ENCODE measurements around the gene COLGALT1. TPM values are rescaled to one million over a fixed set of nuclear protein-coding genes. Genes with fewer than 3 reads are reported as not detected.

COLGALT1 gene
- total and polyA plus RNA-seq, 10 of the 15 experiments (the other 5 are each of a cell fraction or from before 2014, with no cell fraction given), result 1.2 to 78.8 (median 29.8) TPM

- Histone ChIP-seq H3K4me1 (ENCODE audit: control insufficient read depth, insufficient read depth, low read length) (peaks cover 50% of the 10 kb centered on the region), H4K20me1 (ENCODE audit: control insufficient read depth, insufficient read depth) (no peaks in the 10 kb centered on the region), H3K27ac (ENCODE audit: control insufficient read depth, insufficient read depth) (peak overlapping the region; percentile 22; the same call in 1 of the 2 replicates), H3K9me3 (replicated peaks; ENCODE audit: control insufficient read depth, insufficient read depth, low read length) (peaks cover 9% of the 10 kb centered on the region), H3K9ac (ENCODE audit: control insufficient read depth, insufficient read depth, low read length) (no peak overlapping the region), H3K27me3 (replicated peaks in 1 of 2; ENCODE audit: control insufficient read depth in 2 of 2, insufficient read depth in 2 of 2, low read length in 1 of 2) (no peaks in the 10 kb centered on the region), H2AFZ (ENCODE audit: control insufficient read depth, low read depth, low read length) (no peak overlapping the region), H3K4me3 (no peak overlapping the region), H3K4me2 (ENCODE audit: control insufficient read depth, insufficient read depth) (peak overlapping the region; percentile 62), H3K36me3 (ENCODE audit: control insufficient read depth in 2 of 2, insufficient read depth in 2 of 2, low read length in 1 of 2) (no peaks in the 10 kb centered on the region), H3K79me2 (ENCODE audit: control insufficient read depth, insufficient read depth, low read length) (no peaks in the 10 kb centered on the region)
- TF ChIP-seq, protein P1, sequence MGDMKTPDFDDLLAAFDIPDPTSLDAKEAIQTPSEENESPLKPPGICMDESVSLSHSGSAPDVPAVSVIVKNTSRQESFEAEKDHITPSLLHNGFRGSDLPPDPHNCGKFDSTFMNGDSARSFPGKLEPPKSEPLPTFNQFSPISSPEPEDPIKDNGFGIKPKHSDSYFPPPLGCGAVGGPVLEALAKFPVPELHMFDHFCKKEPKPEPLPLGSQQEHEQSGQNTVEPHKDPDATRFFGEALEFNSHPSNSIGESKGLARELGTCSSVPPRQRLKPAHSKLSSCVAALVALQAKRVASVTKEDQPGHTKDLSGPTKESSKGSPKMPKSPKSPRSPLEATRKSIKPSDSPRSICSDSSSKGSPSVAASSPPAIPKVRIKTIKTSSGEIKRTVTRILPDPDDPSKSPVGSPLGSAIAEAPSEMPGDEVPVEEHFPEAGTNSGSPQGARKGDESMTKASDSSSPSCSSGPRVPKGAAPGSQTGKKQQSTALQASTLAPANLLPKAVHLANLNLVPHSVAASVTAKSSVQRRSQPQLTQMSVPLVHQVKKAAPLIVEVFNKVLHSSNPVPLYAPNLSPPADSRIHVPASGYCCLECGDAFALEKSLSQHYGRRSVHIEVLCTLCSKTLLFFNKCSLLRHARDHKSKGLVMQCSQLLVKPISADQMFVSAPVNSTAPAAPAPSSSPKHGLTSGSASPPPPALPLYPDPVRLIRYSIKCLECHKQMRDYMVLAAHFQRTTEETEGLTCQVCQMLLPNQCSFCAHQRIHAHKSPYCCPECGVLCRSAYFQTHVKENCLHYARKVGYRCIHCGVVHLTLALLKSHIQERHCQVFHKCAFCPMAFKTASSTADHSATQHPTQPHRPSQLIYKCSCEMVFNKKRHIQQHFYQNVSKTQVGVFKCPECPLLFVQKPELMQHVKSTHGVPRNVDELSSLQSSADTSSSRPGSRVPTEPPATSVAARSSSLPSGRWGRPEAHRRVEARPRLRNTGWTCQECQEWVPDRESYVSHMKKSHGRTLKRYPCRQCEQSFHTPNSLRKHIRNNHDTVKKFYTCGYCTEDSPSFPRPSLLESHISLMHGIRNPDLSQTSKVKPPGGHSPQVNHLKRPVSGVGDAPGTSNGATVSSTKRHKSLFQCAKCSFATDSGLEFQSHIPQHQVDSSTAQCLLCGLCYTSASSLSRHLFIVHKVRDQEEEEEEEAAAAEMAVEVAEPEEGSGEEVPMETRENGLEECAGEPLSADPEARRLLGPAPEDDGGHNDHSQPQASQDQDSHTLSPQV (IDR thresholded peaks at IDR 0.05), result no peak
- TF ChIP-seq, protein P2, sequence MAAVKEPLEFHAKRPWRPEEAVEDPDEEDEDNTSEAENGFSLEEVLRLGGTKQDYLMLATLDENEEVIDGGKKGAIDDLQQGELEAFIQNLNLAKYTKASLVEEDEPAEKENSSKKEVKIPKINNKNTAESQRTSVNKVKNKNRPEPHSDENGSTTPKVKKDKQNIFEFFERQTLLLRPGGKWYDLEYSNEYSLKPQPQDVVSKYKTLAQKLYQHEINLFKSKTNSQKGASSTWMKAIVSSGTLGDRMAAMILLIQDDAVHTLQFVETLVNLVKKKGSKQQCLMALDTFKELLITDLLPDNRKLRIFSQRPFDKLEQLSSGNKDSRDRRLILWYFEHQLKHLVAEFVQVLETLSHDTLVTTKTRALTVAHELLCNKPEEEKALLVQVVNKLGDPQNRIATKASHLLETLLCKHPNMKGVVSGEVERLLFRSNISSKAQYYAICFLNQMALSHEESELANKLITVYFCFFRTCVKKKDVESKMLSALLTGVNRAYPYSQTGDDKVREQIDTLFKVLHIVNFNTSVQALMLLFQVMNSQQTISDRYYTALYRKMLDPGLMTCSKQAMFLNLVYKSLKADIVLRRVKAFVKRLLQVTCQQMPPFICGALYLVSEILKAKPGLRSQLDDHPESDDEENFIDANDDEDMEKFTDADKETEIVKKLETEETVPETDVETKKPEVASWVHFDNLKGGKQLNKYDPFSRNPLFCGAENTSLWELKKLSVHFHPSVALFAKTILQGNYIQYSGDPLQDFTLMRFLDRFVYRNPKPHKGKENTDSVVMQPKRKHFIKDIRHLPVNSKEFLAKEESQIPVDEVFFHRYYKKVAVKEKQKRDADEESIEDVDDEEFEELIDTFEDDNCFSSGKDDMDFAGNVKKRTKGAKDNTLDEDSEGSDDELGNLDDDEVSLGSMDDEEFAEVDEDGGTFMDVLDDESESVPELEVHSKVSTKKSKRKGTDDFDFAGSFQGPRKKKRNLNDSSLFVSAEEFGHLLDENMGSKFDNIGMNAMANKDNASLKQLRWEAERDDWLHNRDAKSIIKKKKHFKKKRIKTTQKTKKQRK (IDR thresholded peaks at IDR 0.05; ENCODE audit: low read depth, low read length), result 0 out of 2 replicates have a peak, but pooled peaks have one; percentile 15
- TF ChIP-seq TARDBP (IDR thresholded peaks at IDR 0.05; ENCODE audit: borderline replicate concordance), result no peak
- no peak for TF ChIP-seq SPI1 (IDR thresholded peaks at IDR 0.05; ENCODE audit: borderline replicate concordance, insufficient read depth, low read depth, low read length)
- TF ChIP-seq CBX5 (IDR thresholded peaks at IDR 0.05; ENCODE audit: low read depth), result 0 out of 2 replicates have a peak, but pooled peaks have one; percentile 26
- TF ChIP-seq, protein P3, sequence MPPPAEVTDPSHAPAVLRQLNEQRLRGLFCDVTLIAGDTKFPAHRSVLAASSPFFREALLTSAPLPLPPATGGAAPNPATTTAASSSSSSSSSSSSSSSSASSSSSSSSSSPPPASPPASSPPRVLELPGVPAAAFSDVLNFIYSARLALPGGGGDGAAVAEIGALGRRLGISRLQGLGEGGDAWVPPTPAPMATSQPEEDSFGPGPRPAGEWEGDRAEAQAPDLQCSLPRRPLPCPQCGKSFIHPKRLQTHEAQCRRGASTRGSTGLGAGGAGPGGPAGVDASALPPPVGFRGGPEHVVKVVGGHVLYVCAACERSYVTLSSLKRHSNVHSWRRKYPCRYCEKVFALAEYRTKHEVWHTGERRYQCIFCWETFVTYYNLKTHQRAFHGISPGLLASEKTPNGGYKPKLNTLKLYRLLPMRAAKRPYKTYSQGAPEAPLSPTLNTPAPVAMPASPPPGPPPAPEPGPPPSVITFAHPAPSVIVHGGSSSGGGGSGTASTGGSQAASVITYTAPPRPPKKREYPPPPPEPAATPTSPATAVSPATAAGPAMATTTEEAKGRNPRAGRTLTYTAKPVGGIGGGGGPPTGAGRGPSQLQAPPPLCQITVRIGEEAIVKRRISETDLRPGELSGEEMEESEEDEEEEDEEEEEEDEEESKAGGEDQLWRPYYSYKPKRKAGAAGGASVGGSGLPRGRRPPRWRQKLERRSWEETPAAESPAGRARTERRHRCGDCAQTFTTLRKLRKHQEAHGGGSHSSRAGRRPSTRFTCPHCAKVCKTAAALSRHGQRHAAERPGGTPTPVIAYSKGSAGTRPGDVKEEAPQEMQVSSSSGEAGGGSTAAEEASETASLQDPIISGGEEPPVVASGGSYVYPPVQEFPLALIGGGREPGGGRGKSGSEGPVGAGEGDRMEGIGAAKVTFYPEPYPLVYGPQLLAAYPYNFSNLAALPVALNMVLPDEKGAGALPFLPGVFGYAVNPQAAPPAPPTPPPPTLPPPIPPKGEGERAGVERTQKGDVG (CRISPR knock-in tag; IDR thresholded peaks at IDR 0.05), result no peak
- peak; percentile 53 for TF ChIP-seq ZNF217 (IDR thresholded peaks at IDR 0.05)
- peak; percentile 65; the same call in 1 of the 2 replicates for TF ChIP-seq SMARCA5 (IDR thresholded peaks at IDR 0.05)
- 87% methylated on average over 3 of the region's 3 CpGs for WGBS (ENCODE audit: insufficient coverage, insufficient replicate concordance, low lambda C conversion rate, missing lambda C conversion rate)
- intact Hi-C loops (cut with micrococcal nuclease; ENCODE audit: unreplicated experiment), result no loop called here
- no peak for ATAC-seq
- ChIA-PET SMC1A (ENCODE audit: uncharacterized antibody, unreplicated experiment) (no interaction called here), POLR2A (interaction anchor here (0.7 kb wide), 1 partner anchor 28 kb away, joined by 3 read pairs; no protein-coding TSS in a partner anchor), CTCF (interaction anchor here (2.6 kb wide), 2 partner anchors 32 to 46 kb away, joined by 14 read pairs; no protein-coding TSS in a partner anchor), RAD21 (ENCODE audit: unreplicated experiment) (no interaction called here)
- TSS peak; percentile 60 for BruUV-seq (replicated peaks)
- DNase-seq (ENCODE audit: low read depth, low spot score), result no peak
- no peak for FAIRE-seq
- in situ Hi-C loops (cut with MboI), result no loop called here
Observed at GRCh38 chr19:17528610-17529009, 26.8 kb upstream of the COLGALT1 start.

All from GM12878 (cell line).